Activated CD4-positive, alpha-beta T cell treated with anti-CD3 and anti-CD28 coated beads, Interleukin-2, amount 10 ng/mL, durations not matched to agents 24 days and 14 days (primary cell): ENCODE measurements around the gene WWC2. TPM values are rescaled to one million over a fixed set of nuclear protein-coding genes. Genes with fewer than 3 reads are reported as not detected.

Experiments used
- DNase-seq: peaks from one replicate; pipeline ENCODE4 v3.0.0; 2022
- H3K27ac Mint-ChIP-seq: one replicate; pipeline ENCODE4 v1.8.0; 2022; ENCODE audit warnings: mild to moderate bottlenecking, mixed read lengths
- H3K27me3 Mint-ChIP-seq: one replicate; pipeline ENCODE4 v1.8.0; 2022; ENCODE audit warnings: mixed read lengths
- H3K36me3 Mint-ChIP-seq: one replicate; pipeline ENCODE4 v1.8.0; 2022; ENCODE audit warnings: low read depth, mild to moderate bottlenecking, mixed read lengths
- H3K4me1 Mint-ChIP-seq: one replicate; pipeline ENCODE4 v1.8.0; 2021; ENCODE audit warnings: mixed read lengths
- H3K4me3 Mint-ChIP-seq: one replicate; pipeline ENCODE4 v1.8.0; 2022; ENCODE audit warnings: mild to moderate bottlenecking, moderate library complexity, mixed read lengths
- H3K9me3 Mint-ChIP-seq: one replicate; pipeline ENCODE4 v1.8.0; 2021; ENCODE audit warnings: mixed read lengths
- intact Hi-C: fragments of 100-400 bp; cut with micrococcal nuclease; formaldehyde crosslinking; loops from one replicate; pipeline ENCODE4 v1.15.1; 2023
- total RNA-seq: library from RNA; stranded (reverse); gene quantifications from 2 replicates; pipeline ENCODE4 v1.2.3, GENCODE V29; 2022

Gene WWC2
- total RNA-seq, 1 donor from 2014 or later, result 0.40 TPM

GRCh38 chr4:183329244-183329643, 230.2 kb downstream of the WWC2 start:
- no peak overlapping the region for H3K27ac Mint-ChIP-seq

GRCh38 chr4:183329954-183330742, 231.1 kb downstream of the WWC2 start:
- Mint-ChIP-seq H3K9me3 (no peaks in the 10 kb centered on the region), H3K27ac (no peak overlapping the region), H3K4me1 (no peaks in the 10 kb centered on the region), H3K36me3 (no peaks in the 10 kb centered on the region), H3K27me3 (peaks cover 3% of the 10 kb centered on the region), H3K4me3 (no peak overlapping the region)
- intact Hi-C loops, result no loop called here
- no peak for DNase-seq

More at GRCh38 chr4:183329244-183329643, 230.2 kb downstream of the WWC2 start:
- Mint-ChIP-seq H3K27me3 (peaks cover 3% of the 10 kb centered on the region), H3K4me1 (no peaks in the 10 kb centered on the region), H3K9me3 (no peaks in the 10 kb centered on the region), H3K4me3 (no peak overlapping the region), H3K36me3 (no peaks in the 10 kb centered on the region)
- no peak for DNase-seq
- intact Hi-C loops, result no loop called here

GRCh38 chr4:183330841-183331240, 231.8 kb downstream of the WWC2 start:
- Mint-ChIP-seq H3K4me1 (peaks cover 4% of the 10 kb centered on the region), H3K36me3 (no peaks in the 10 kb centered on the region), H3K27ac (no peak overlapping the region), H3K27me3 (peaks cover 3% of the 10 kb centered on the region), H3K9me3 (no peaks in the 10 kb centered on the region), H3K4me3 (no peak overlapping the region)
- DNase-seq, result no peak
- intact Hi-C loops, result no loop called here

GRCh38 chr4:183332447-183332846, 233.4 kb downstream of the WWC2 start:
- no peaks in the 10 kb centered on the region for H3K9me3 Mint-ChIP-seq
- no peak overlapping the region for H3K4me3 Mint-ChIP-seq
- H3K36me3 Mint-ChIP-seq, result no peaks in the 10 kb centered on the region
- peaks cover 3% of the 10 kb centered on the region for H3K27me3 Mint-ChIP-seq
- H3K27ac Mint-ChIP-seq, result no peak overlapping the region
- no peak for DNase-seq
- peaks cover 4% of the 10 kb centered on the region for H3K4me1 Mint-ChIP-seq
- intact Hi-C loops, result no loop called here

GRCh38 chr4:183333202-183333601, 234.1 kb downstream of the WWC2 start:
- Mint-ChIP-seq H3K9me3 (no peaks in the 10 kb centered on the region), H3K27me3 (peaks cover 3% of the 10 kb centered on the region), H3K4me3 (no peak overlapping the region), H3K4me1 (peaks cover 4% of the 10 kb centered on the region), H3K36me3 (no peaks in the 10 kb centered on the region), H3K27ac (no peak overlapping the region)
- DNase-seq, result no peak
- intact Hi-C loops, result no loop called here

- Mint-ChIP-seq H3K4me1 (peaks cover 4% of the 10 kb centered on the region), H3K27me3 (peaks cover 3% of the 10 kb centered on the region), H3K36me3 (no peaks in the 10 kb centered on the region), H3K4me3 (no peak overlapping the region), H3K27ac (no peak overlapping the region), H3K9me3 (no peaks in the 10 kb centered on the region)
- no peak for DNase-seq
- intact Hi-C loops, result no loop called here
Observed at GRCh38 chr4:183333983-183334382, 234.9 kb downstream of the WWC2 start.

- Mint-ChIP-seq H3K36me3 (no peaks in the 10 kb centered on the region), H3K4me3 (no peak overlapping the region), H3K4me1 (peaks cover 4% of the 10 kb centered on the region), H3K27ac (no peak overlapping the region), H3K27me3 (peaks cover 3% of the 10 kb centered on the region), H3K9me3 (no peaks in the 10 kb centered on the region)
- intact Hi-C loops, result no loop called here
- no peak for DNase-seq
Observed at GRCh38 chr4:183335369-183335940, 236.4 kb downstream of the WWC2 start.

- Mint-ChIP-seq H3K27ac (no peak overlapping the region), H3K4me3 (no peak overlapping the region), H3K4me1 (peaks cover 4% of the 10 kb centered on the region), H3K27me3 (peaks cover 10% of the 10 kb centered on the region), H3K9me3 (no peaks in the 10 kb centered on the region), H3K36me3 (no peaks in the 10 kb centered on the region)
- no peak for DNase-seq
- intact Hi-C loops, result no loop called here
Observed at GRCh38 chr4:183337349-183337748, 238.3 kb downstream of the WWC2 start.

GRCh38 chr4:183337833-183338232, 238.8 kb downstream of the WWC2 start:
- Mint-ChIP-seq H3K27me3 (peaks cover 10% of the 10 kb centered on the region), H3K9me3 (no peaks in the 10 kb centered on the region), H3K36me3 (no peaks in the 10 kb centered on the region), H3K4me1 (peaks cover 4% of the 10 kb centered on the region), H3K4me3 (no peak overlapping the region), H3K27ac (no peak overlapping the region)
- no peak for DNase-seq
- intact Hi-C loops, result no loop called here

- Mint-ChIP-seq H3K4me3 (no peak overlapping the region), H3K27me3 (peaks cover 12% of the 10 kb centered on the region), H3K4me1 (peaks cover 3% of the 10 kb centered on the region), H3K36me3 (no peaks in the 10 kb centered on the region), H3K27ac (no peak overlapping the region), H3K9me3 (no peaks in the 10 kb centered on the region)
- DNase-seq, result no peak
- intact Hi-C loops, result no loop called here
Observed at GRCh38 chr4:183342541-183343533, 243.8 kb downstream of the WWC2 start.

- Mint-ChIP-seq H3K27ac (no peak overlapping the region), H3K36me3 (no peaks in the 10 kb centered on the region), H3K4me1 (peaks cover 6% of the 10 kb centered on the region), H3K27me3 (peaks cover 12% of the 10 kb centered on the region), H3K4me3 (no peak overlapping the region), H3K9me3 (no peaks in the 10 kb centered on the region)
- no peak for DNase-seq
- intact Hi-C loops, result no loop called here
Observed at GRCh38 chr4:183343730-183344129, 244.7 kb downstream of the WWC2 start.

GRCh38 chr4:183344523-183345255, 245.6 kb downstream of the WWC2 start:
- Mint-ChIP-seq H3K27ac (no peak overlapping the region), H3K27me3 (peaks cover 12% of the 10 kb centered on the region)
- intact Hi-C loops, result no loop called here

GRCh38 chr4:183345261-183345660, 246.2 kb downstream of the WWC2 start:
- H3K4me1 Mint-ChIP-seq, result peaks cover 11% of the 10 kb centered on the region
- no peaks in the 10 kb centered on the region for H3K36me3 Mint-ChIP-seq
- DNase-seq, result no peak
- peaks cover 12% of the 10 kb centered on the region for H3K27me3 Mint-ChIP-seq
- no peak overlapping the region for H3K27ac Mint-ChIP-seq
- no peak overlapping the region for H3K4me3 Mint-ChIP-seq
- intact Hi-C loops, result no loop called here
- H3K9me3 Mint-ChIP-seq, result no peaks in the 10 kb centered on the region

More at GRCh38 chr4:183344523-183345255, 245.6 kb downstream of the WWC2 start:
- no peaks in the 10 kb centered on the region for H3K36me3 Mint-ChIP-seq
- no peak overlapping the region for H3K4me3 Mint-ChIP-seq
- H3K4me1 Mint-ChIP-seq, result peaks cover 11% of the 10 kb centered on the region
- no peak for DNase-seq
- no peaks in the 10 kb centered on the region for H3K9me3 Mint-ChIP-seq
